HepG2 (cell line): Measurements from ENCODE around the gene SAAL1. TPM values are rescaled to one million over a fixed set of nuclear protein-coding genes. Genes with fewer than 3 reads are reported as not detected.

Source experiments
- ATF1 ChIP-seq: IDR thresholded peaks from 2 replicates; pipeline ENCODE4 v1.6.1; 2016; ENCODE audit warnings: mild to moderate bottlenecking, control low read depth
- GTF3A ChIP-seq: sonication (generic); formaldehyde crosslinking; conservative IDR thresholded peaks from 2 replicates; pipeline ENCODE4 v1.4.0; 2020; ENCODE audit warnings: mild to moderate bottlenecking, missing genetic modification reagents
- GZF1 ChIP-seq: sonication (generic); formaldehyde crosslinking; IDR thresholded peaks from 2 replicates; pipeline ENCODE4 v1.5.1; 2020; ENCODE audit warnings: mild to moderate bottlenecking, missing genetic modification reagents
- HDAC1 ChIP-seq: sonication (generic); formaldehyde crosslinking; IDR thresholded peaks from 2 replicates; pipeline ENCODE4 v1.5.1; 2020; ENCODE audit warnings: mild to moderate bottlenecking, missing genetic modification reagents
- KAT8 ChIP-seq: IDR thresholded peaks from 2 replicates; pipeline ENCODE4 v1.6.1; 2016; ENCODE audit warnings: missing genetic modification reagents, missing compliant biosample characterization
- PHF8 ChIP-seq: sonication (generic); formaldehyde crosslinking; IDR thresholded peaks from 2 replicates; pipeline ENCODE4 v1.5.0; 2020; ENCODE audit warnings: missing genetic modification reagents
- SMARCE1 ChIP-seq: fragments of 450-650 bp; IDR thresholded peaks from 2 replicates; pipeline ENCODE4 v1.6.1; 2017; ENCODE audit warnings: borderline replicate concordance
- SYNCRIP ChIP-seq: fragments of 200-400 bp; formaldehyde crosslinking; IDR thresholded peaks from 2 replicates; pipeline ENCODE4 v1.6.1; 2018; ENCODE audit warnings: mild to moderate bottlenecking, low read depth, low read length; ENCODE audit not compliant: insufficient read depth
- TCF7 ChIP-seq: sonication (generic); IDR thresholded peaks from 2 replicates; pipeline ENCODE4 v1.6.1; 2016; ENCODE audit warnings: antibody characterized with exemption, low read depth
- ZBTB34 ChIP-seq: sonication (generic); formaldehyde crosslinking; IDR thresholded peaks from 2 replicates; pipeline ENCODE4 v1.8.0; 2022; ENCODE audit warnings: mild to moderate bottlenecking, missing genetic modification reagents
- ZNF282 ChIP-seq: fragments of 450-650 bp; IDR thresholded peaks from 2 replicates; pipeline ENCODE4 v1.6.1; 2018; ENCODE audit not compliant: partially characterized antibody
- ZNF318 ChIP-seq: sonication (generic); formaldehyde crosslinking; IDR thresholded peaks from 2 replicates; pipeline ENCODE4 v1.4.0; 2020; ENCODE audit warnings: mild to moderate bottlenecking, missing genetic modification reagents
- ZNF580 ChIP-seq: IDR thresholded peaks from 2 replicates; pipeline ENCODE4 v1.6.1; 2016; ENCODE audit warnings: low read depth, borderline replicate concordance
- polyA plus RNA-seq, 8 experiments: library from polyadenylated mRNA; depleted of rRNA in 3 of 8; stranded (reverse) in 7 of 8; unstranded in 1 of 8; fragments of >200 nt; fragmentation: Illumina TruSeq in 4 of 8; extraction: Trizol in 4 of 8; gene quantifications; 2 replicates each; pipeline versions ENCODE4 v1.2.1 to v1.2.3, GENCODE V29; 2011 to 2016; ENCODE audit warnings: low read depth in 4 of 8, missing spikeins in 1 of 8, mixed read lengths in 1 of 8; ENCODE audit not compliant: insufficient read depth in 1 of 8
- total RNA-seq, 5 experiments: library from RNA; depleted of rRNA; stranded (reverse); fragments of >200 nt; fragmentation: Illumina TruSeq; extraction: Trizol; gene quantifications; 2 replicates each; pipeline ENCODE4 v1.2.3, GENCODE V29; 2016; ENCODE audit warnings: low read depth in 1 of 5
- TF ChIP-seq, protein P1 (sequence below): sonication (generic); formaldehyde crosslinking; IDR thresholded peaks from 2 replicates; pipeline ENCODE4 v1.4.0; 2020; ENCODE audit warnings: missing genetic modification reagents
- TF ChIP-seq, protein P2 (sequence below): sonication (generic); formaldehyde crosslinking; IDR thresholded peaks from 2 replicates; pipeline ENCODE4 v1.5.1; 2020; ENCODE audit warnings: missing genetic modification reagents, mild to moderate bottlenecking, borderline replicate concordance

SAAL1 gene
- total and polyA plus RNA-seq, 2 of the 13 experiments (the other 11 are each of a cell fraction or from before 2014, with no cell fraction given): 16.5 to 46.0 TPM

- TF ChIP-seq GTF3A (CRISPR knock-in tag) (no peak), SMARCE1 (no peak), ZNF318 (CRISPR knock-in tag) (no peak), GZF1 (CRISPR knock-in tag) (no peak), HDAC1 (CRISPR knock-in tag) (no peak), ZBTB34 (CRISPR knock-in tag) (no peak), ZNF580 (CRISPR knock-in tag) (peak; percentile 29; the same call in 1 of the 2 replicates), PHF8 (CRISPR knock-in tag) (peak; percentile 21; the same call in 1 of the 2 replicates), ATF1 (CRISPR knock-in tag) (no peak), ZNF282 (no peak), TCF7 (no peak), KAT8 (CRISPR knock-in tag) (0 out of 2 replicates have a peak, but pooled peaks have one; percentile 24), SYNCRIP (no peak)
- TF ChIP-seq, protein P1, sequence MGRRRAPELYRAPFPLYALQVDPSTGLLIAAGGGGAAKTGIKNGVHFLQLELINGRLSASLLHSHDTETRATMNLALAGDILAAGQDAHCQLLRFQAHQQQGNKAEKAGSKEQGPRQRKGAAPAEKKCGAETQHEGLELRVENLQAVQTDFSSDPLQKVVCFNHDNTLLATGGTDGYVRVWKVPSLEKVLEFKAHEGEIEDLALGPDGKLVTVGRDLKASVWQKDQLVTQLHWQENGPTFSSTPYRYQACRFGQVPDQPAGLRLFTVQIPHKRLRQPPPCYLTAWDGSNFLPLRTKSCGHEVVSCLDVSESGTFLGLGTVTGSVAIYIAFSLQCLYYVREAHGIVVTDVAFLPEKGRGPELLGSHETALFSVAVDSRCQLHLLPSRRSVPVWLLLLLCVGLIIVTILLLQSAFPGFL (CRISPR knock-in tag): no peak
- TF ChIP-seq, protein P2, sequence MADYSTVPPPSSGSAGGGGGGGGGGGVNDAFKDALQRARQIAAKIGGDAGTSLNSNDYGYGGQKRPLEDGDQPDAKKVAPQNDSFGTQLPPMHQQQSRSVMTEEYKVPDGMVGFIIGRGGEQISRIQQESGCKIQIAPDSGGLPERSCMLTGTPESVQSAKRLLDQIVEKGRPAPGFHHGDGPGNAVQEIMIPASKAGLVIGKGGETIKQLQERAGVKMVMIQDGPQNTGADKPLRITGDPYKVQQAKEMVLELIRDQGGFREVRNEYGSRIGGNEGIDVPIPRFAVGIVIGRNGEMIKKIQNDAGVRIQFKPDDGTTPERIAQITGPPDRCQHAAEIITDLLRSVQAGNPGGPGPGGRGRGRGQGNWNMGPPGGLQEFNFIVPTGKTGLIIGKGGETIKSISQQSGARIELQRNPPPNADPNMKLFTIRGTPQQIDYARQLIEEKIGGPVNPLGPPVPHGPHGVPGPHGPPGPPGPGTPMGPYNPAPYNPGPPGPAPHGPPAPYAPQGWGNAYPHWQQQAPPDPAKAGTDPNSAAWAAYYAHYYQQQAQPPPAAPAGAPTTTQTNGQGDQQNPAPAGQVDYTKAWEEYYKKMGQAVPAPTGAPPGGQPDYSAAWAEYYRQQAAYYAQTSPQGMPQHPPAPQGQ (CRISPR knock-in tag): peak; percentile 19; the same call in 1 of the 2 replicates
These were observed 9.7 kb upstream of the SAAL1 start (continued) for GRCh38 chr11:18115360-18116127.
